K562 (cell line): Measurements from ENCODE around the gene MAD2L1BP. TPM values are rescaled to one million over a fixed set of nuclear protein-coding genes. Genes with fewer than 3 reads are reported as not detected.
A peak's percentile ranks its signal among the peaks of the same experiment; 100 is the strongest.

Source experiments
- ATAC-seq: fragments of 200-7000 bp; cut with Tn5 transposase; 3 replicates; pipeline ENCODE4 v1.9.1; 2020; ENCODE audit warnings: moderate library complexity
- BruUV-seq: library from RNA; stranded (reverse); fragments of 400-500 nt; replicated peaks from 2 replicates; lab custom pipeline; 2021; lab: Mats Ljungman, UMichigan
- CTCF ChIA-PET: fragments of 300-600 bp; formaldehyde crosslinking; extraction: SDS; loops from one replicate; lab custom pipeline; 2021; ENCODE audit warnings: low intra/inter-chr PET ratio; lab: Yijun Ruan, JAX
- POLR2A ChIA-PET: fragments of 300-600, 350-650 bp; sonication (Branson Sonifier 250); formaldehyde crosslinking; extraction: SDS; loops from one replicate; lab custom pipeline; 2021; ENCODE audit warnings: antibody characterized with exemption, inconsistent platforms; lab: Yijun Ruan, JAX
- DNase-seq, 4 experiments: peaks; one replicate each; pipeline versions ENCODE4 v3.0.0 to v3.0.0-alpha.2; 2011 to 2018; ENCODE audit warnings: low spot score in 3 of 4, mixed read lengths in 3 of 4; ENCODE audit errors: extremely low read depth in 1 of 4
- FAIRE-seq: peaks from 2 replicates; lab custom pipeline; 2011; peaks lifted over from hg19 to GRCh38; lab: Jason Lieb, UNC
- H2AFZ ChIP-seq: 2 replicates; pipeline ENCODE4 v1.6.0; 2011; ENCODE audit warnings: low read depth, low read length, control low read depth, inconsistent platforms
- H3K27ac ChIP-seq: fragments of 200-600 bp; 3 replicates; pipeline ENCODE4 v1.8.0; 2011; ENCODE audit warnings: low read depth, mild to moderate bottlenecking, control low read depth, inconsistent platforms, low read length, moderate library complexity, mixed read lengths; ENCODE audit errors: extremely low read depth
- H3K27me3 ChIP-seq, 2 experiments: fragments of 300-600 bp in 1 of 2; 2 replicates in 1 of 2; 3 replicates in 1 of 2; pipeline versions ENCODE4 v1.6.0 to v1.8.0; 2011; ENCODE audit warnings: inconsistent platforms in 2 of 2, low read length in 2 of 2, mild to moderate bottlenecking in 1 of 2, mixed read lengths in 1 of 2, moderate library complexity in 1 of 2; ENCODE audit not compliant: control insufficient read depth in 2 of 2, insufficient read depth in 2 of 2
- H3K36me3 ChIP-seq: fragments of 300-600 bp; 3 replicates; pipeline ENCODE4 v1.8.0; 2011; ENCODE audit warnings: mild to moderate bottlenecking, low read length, inconsistent platforms; ENCODE audit not compliant: control insufficient read depth, insufficient read depth
- H3K4me1 ChIP-seq, 2 experiments: fragments of 200-600 bp in 1 of 2; replicated peaks in 1 of 2; 2 replicates in 1 of 2; 3 replicates in 1 of 2; pipeline versions ENCODE4 v1.5.1 to v1.8.0; 2011; ENCODE audit warnings: inconsistent platforms in 2 of 2, low read length in 2 of 2, mild to moderate bottlenecking in 1 of 2, mixed read lengths in 1 of 2, moderate library complexity in 1 of 2; ENCODE audit not compliant: control insufficient read depth in 2 of 2, insufficient read depth in 2 of 2
- H3K4me2 ChIP-seq: 2 replicates; pipeline ENCODE4 v1.6.1; 2011; ENCODE audit warnings: low read length, control low read depth, inconsistent platforms, mixed read lengths; ENCODE audit not compliant: insufficient read depth
- H3K4me3 ChIP-seq: fragments of 200-600 bp; sonication (generic), shearing (Covaris generic); 2 replicates; pipeline ENCODE4 v1.5.1; 2016; ENCODE audit warnings: control low read depth, inconsistent platforms
- H3K79me2 ChIP-seq: fragments of 200-600 bp; 3 replicates; pipeline ENCODE4 v1.8.0; 2011; ENCODE audit warnings: low read length, inconsistent platforms; ENCODE audit not compliant: control insufficient read depth, insufficient read depth
- H3K9ac ChIP-seq, 2 experiments: 2 replicates each; pipeline versions ENCODE4 v1.6.0 to v1.6.1; 2011; ENCODE audit warnings: low read depth in 2 of 2, low read length in 2 of 2, control low read depth in 1 of 2, inconsistent platforms in 1 of 2, mild to moderate bottlenecking in 1 of 2, mixed read lengths in 1 of 2; ENCODE audit not compliant: insufficient read depth in 1 of 2
- H3K9me1 ChIP-seq: one replicate; pipeline ENCODE4 v1.6.0; 2011; ENCODE audit warnings: inconsistent platforms, mild to moderate bottlenecking, low read length, moderate library complexity; ENCODE audit not compliant: control insufficient read depth, insufficient read depth
- H3K9me3 ChIP-seq: replicated peaks from 2 replicates; pipeline ENCODE4 v1.5.1; 2011; ENCODE audit warnings: low read depth, low read length, inconsistent platforms; ENCODE audit not compliant: control insufficient read depth, insufficient read depth
- H4K20me1 ChIP-seq: replicated peaks from 2 replicates; pipeline ENCODE4 v1.6.1; 2011; ENCODE audit warnings: low read length, inconsistent platforms, mixed read lengths; ENCODE audit not compliant: control insufficient read depth, insufficient read depth
- CBX5 ChIP-seq: IDR thresholded peaks from 2 replicates; pipeline ENCODE4 v1.6.1; 2014; ENCODE audit warnings: low read depth, borderline replicate concordance
- CCNT2 ChIP-seq: IDR thresholded peaks from 2 replicates; pipeline ENCODE4 v1.6.1; 2011; ENCODE audit warnings: borderline replicate concordance, low read depth, mild to moderate bottlenecking, moderate library complexity, mixed read lengths, low read length; ENCODE audit not compliant: insufficient read length; ENCODE audit errors: extremely low read depth
- CEBPB ChIP-seq: fragments of 450-650 bp; IDR thresholded peaks from 2 replicates; pipeline ENCODE4 v1.6.1; 2016; ENCODE audit warnings: missing genetic modification characterization, missing compliant biosample characterization
- CEBPG ChIP-seq, 3 experiments: fragments of 200-800 bp in 1 of 3; sonication (Bioruptor generic) in 1 of 3; sonication (generic) in 1 of 3; formaldehyde crosslinking in 1 of 3; IDR thresholded peaks in 2 of 3; conservative IDR thresholded peaks in 1 of 3; 2 replicates each; pipeline versions ENCODE4 v1.6.1 to v1.8.0; 2016 to 2022; ENCODE audit warnings: missing compliant biosample characterization in 2 of 3, missing genetic modification characterization in 2 of 3, mild to moderate bottlenecking in 1 of 3, missing genetic modification reagents in 1 of 3
- CHD1 ChIP-seq: fragments of 200-600 bp; sonication (generic); IDR thresholded peaks from one replicate; pipeline ENCODE4 v1.6.1; 2012; ENCODE audit warnings: mild to moderate bottlenecking, moderate library complexity, low read length, inconsistent platforms
- RBM34 ChIP-seq: fragments of 200-400 bp; formaldehyde crosslinking; IDR thresholded peaks from 2 replicates; pipeline ENCODE4 v1.6.1; 2018; ENCODE audit warnings: low read length, borderline replicate concordance; ENCODE audit not compliant: insufficient read depth
- SP2 ChIP-seq: IDR thresholded peaks from 2 replicates; pipeline ENCODE4 v1.6.1; 2011; ENCODE audit warnings: mild to moderate bottlenecking, low read depth, low read length, moderate library complexity; ENCODE audit not compliant: poor library complexity, severe bottlenecking; ENCODE audit errors: extremely low read depth
- ZNF384 ChIP-seq: IDR thresholded peaks from 2 replicates; pipeline ENCODE4 v1.6.1; 2012; ENCODE audit warnings: low read depth, low read length, improper control_type of control experiment
- ZNF551 ChIP-seq: fragments of 250-450 bp; sonication (Bioruptor Pico); IDR thresholded peaks from 2 replicates; pipeline ENCODE4 v1.5.0; 2021; ENCODE audit warnings: mild to moderate bottlenecking, moderate library complexity
- WGBS: fragments of 100-300 bp; shearing (Covaris generic); methylation state at CpG from one replicate; pipeline ENCODE4 v1.1.6; 2016; ENCODE audit warnings: low coverage, mixed read lengths; ENCODE audit not compliant: insufficient coverage; ENCODE audit errors: missing lambda C conversion rate; 5-methylcytosine and 5-hydroxymethylcytosine counted together
- in situ Hi-C: fragments of 300-500 bp; cut with MboI; formaldehyde crosslinking; loops from 4 replicates; pipeline ENCODE4 v1.15.0; 2018; ENCODE audit warnings: inconsistent platforms, mixed read lengths
- intact Hi-C: fragments of 100-400 bp; cut with micrococcal nuclease; formaldehyde crosslinking; loops from 2 replicates; pipeline ENCODE4 v1.14.2; 2022
- polyA plus RNA-seq, 8 experiments: library from polyadenylated mRNA; depleted of rRNA in 4 of 8; stranded (reverse) in 5 of 8; unstranded in 3 of 8; fragments of >200 nt; fragmentation: Nextera tagmentation in 2 of 8; fragmentation: Illumina TruSeq in 1 of 8; extraction: Ambion mirVana in 2 of 8; extraction: Trizol in 1 of 8; gene quantifications; 2 replicates each; pipeline versions ENCODE4 v1.2.1 to v1.2.3, GENCODE V29; 2011 to 2014; ENCODE audit warnings: inconsistent platforms in 1 of 8, missing spikeins in 1 of 8
- total RNA-seq, 7 experiments: library from RNA; depleted of rRNA in 6 of 7; stranded (reverse); fragments of >200 nt in 6 of 7; fragmentation: Illumina TruSeq in 2 of 7; extraction: Trizol in 2 of 7; gene quantifications; 2 replicates each; pipeline versions ENCODE4 v1.2.1 to v1.2.3, GENCODE V29; 2011 to 2021; ENCODE audit warnings: low replicate concordance in 1 of 7
- TF ChIP-seq, protein P1 (sequence below): IDR thresholded peaks from 3 replicates; pipeline ENCODE4 v1.6.1; 2011; ENCODE audit warnings: borderline replicate concordance, mild to moderate bottlenecking, moderate library complexity; ENCODE audit not compliant: insufficient read length; ENCODE audit errors: extremely low read depth
- TF ChIP-seq, protein P2 (sequence below): fragments of 450-650 bp; IDR thresholded peaks from 2 replicates; pipeline ENCODE4 v1.6.1; 2016; ENCODE audit warnings: missing biosample characterization, missing genetic modification characterization
- TF ChIP-seq, protein P3 (sequence below): fragments of 450-650 bp; formaldehyde crosslinking; IDR thresholded peaks from 2 replicates; pipeline ENCODE4 v1.4.0; 2020; ENCODE audit warnings: mild to moderate bottlenecking, moderate library complexity
- TF ChIP-seq, protein P4 (sequence below), 2 experiments: fragments of 450-650 bp in 1 of 2; sonication (generic) in 1 of 2; formaldehyde crosslinking in 1 of 2; IDR thresholded peaks in 1 of 2; conservative IDR thresholded peaks in 1 of 2; 2 replicates each; pipeline versions ENCODE4 v1.6.1 to v1.8.1; 2016 to 2023; ENCODE audit warnings: mild to moderate bottlenecking in 2 of 2, moderate library complexity in 2 of 2, inconsistent platforms in 1 of 2, missing genetic modification reagents in 1 of 2

The MAD2L1BP gene
- total and polyA plus RNA-seq, 9 of the 15 experiments (the other 6 are each of a cell fraction or from before 2014, with no cell fraction given): 69.7 to 321 (median 111) TPM

DNA sequence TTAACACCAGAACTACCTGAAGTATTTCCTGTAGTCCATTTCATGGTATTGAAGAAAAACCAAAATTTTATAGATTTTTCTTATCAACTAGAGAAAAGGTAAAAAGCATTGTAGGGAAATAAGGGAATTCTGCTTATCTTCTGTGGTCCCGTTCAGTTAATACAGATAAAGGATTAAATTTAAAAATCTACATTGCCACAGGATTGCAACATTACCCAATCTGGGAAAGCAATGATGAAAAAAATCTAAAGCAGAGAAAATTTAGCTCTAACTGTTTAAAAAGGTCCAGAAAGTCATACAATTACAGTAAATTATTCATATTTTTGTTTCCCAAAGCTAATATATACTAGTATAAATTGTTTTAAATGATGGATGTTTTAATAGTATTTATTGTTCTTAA, 41.7 kb upstream of the MAD2L1BP start (continued):
- TF ChIP-seq, protein P1, sequence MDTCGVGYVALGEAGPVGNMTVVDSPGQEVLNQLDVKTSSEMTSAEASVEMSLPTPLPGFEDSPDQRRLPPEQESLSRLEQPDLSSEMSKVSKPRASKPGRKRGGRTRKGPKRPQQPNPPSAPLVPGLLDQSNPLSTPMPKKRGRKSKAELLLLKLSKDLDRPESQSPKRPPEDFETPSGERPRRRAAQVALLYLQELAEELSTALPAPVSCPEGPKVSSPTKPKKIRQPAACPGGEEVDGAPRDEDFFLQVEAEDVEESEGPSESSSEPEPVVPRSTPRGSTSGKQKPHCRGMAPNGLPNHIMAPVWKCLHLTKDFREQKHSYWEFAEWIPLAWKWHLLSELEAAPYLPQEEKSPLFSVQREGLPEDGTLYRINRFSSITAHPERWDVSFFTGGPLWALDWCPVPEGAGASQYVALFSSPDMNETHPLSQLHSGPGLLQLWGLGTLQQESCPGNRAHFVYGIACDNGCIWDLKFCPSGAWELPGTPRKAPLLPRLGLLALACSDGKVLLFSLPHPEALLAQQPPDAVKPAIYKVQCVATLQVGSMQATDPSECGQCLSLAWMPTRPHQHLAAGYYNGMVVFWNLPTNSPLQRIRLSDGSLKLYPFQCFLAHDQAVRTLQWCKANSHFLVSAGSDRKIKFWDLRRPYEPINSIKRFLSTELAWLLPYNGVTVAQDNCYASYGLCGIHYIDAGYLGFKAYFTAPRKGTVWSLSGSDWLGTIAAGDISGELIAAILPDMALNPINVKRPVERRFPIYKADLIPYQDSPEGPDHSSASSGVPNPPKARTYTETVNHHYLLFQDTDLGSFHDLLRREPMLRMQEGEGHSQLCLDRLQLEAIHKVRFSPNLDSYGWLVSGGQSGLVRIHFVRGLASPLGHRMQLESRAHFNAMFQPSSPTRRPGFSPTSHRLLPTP: no peak

DNA sequence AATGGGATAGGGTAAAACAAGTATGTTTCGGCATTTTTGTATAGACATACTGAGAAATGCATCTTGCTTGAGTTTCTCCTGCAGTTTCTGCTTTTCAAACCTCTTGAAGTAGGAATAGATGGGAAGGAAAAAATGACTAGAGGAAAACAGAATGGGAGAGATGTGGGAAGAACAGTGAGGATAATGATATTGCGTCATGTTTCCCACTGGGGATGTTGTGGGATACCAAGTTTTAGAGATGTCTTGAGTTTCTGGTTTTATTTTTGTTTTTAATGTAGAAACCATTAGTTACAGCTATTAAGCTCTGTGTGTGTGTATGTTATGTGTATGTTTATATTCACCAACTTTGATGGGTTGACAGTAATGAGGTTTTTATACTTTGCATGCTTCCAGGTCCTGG, 35.0 kb upstream of the MAD2L1BP start:
- ChIA-PET POLR2A (interaction anchor here (2.1 kb wide), 1 partner anchor 19 kb away, joined by 6 read pairs; no protein-coding TSS in a partner anchor), CTCF (no interaction called here)
- intact Hi-C loops: no loop called here
- H3K27me3 ChIP-seq: no peaks in the 10 kb centered on the region
- DNase-seq (no peak), FAIRE-seq (no peak), ATAC-seq (no peak)
- no peak overlapping the region for H3K4me2 ChIP-seq
- H3K27ac ChIP-seq: no peak overlapping the region
- no peak overlapping the region for H2AFZ ChIP-seq
- H3K36me3 ChIP-seq: peaks cover 73% of the 10 kb centered on the region
- no peak overlapping the region for H3K4me3 ChIP-seq
- no peaks in the 10 kb centered on the region for H3K4me1 ChIP-seq
- no TSS peak for BruUV-seq
- no peaks in the 10 kb centered on the region for H3K9me1 ChIP-seq
- no peak overlapping the region for H3K9ac ChIP-seq
- H4K20me1 ChIP-seq: no peaks in the 10 kb centered on the region
- H3K9me3 ChIP-seq: no peaks in the 10 kb centered on the region
- WGBS: 98% methylated on average over 2 of the region's 2 CpGs
- in situ Hi-C loops: no loop called here
- H3K79me2 ChIP-seq: no peaks in the 10 kb centered on the region
- TF ChIP-seq ZNF384: no peak
- no peak for TF ChIP-seq CEBPG (CRISPR knock-in tag; IDR thresholded peaks at IDR 0.05)
- TF ChIP-seq CEBPG (tag; conservative IDR thresholded peaks at IDR 0.05 in 1 of 2, IDR thresholded peaks at IDR 0.05 in 1 of 2): peak; percentile 65 to 81
- no peak for TF ChIP-seq CCNT2
- TF ChIP-seq, protein P2, sequence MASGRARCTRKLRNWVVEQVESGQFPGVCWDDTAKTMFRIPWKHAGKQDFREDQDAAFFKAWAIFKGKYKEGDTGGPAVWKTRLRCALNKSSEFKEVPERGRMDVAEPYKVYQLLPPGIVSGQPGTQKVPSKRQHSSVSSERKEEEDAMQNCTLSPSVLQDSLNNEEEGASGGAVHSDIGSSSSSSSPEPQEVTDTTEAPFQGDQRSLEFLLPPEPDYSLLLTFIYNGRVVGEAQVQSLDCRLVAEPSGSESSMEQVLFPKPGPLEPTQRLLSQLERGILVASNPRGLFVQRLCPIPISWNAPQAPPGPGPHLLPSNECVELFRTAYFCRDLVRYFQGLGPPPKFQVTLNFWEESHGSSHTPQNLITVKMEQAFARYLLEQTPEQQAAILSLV: 0 out of 2 replicates have a peak, but pooled peaks have one; percentile 13
- TF ChIP-seq, protein P3, sequence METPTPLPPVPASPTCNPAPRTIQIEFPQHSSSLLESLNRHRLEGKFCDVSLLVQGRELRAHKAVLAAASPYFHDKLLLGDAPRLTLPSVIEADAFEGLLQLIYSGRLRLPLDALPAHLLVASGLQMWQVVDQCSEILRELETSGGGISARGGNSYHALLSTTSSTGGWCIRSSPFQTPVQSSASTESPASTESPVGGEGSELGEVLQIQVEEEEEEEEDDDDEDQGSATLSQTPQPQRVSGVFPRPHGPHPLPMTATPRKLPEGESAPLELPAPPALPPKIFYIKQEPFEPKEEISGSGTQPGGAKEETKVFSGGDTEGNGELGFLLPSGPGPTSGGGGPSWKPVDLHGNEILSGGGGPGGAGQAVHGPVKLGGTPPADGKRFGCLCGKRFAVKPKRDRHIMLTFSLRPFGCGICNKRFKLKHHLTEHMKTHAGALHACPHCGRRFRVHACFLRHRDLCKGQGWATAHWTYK (CRISPR knock-in tag): no peak
- TF ChIP-seq CEBPB (tag): peak; percentile 78
- no peak for TF ChIP-seq ZNF551 (CRISPR knock-in tag)
- no peak for TF ChIP-seq SP2
- no peak for TF ChIP-seq CHD1
- TF ChIP-seq RBM34: no peak
- no peak for TF ChIP-seq CBX5
- TF ChIP-seq, protein P4, sequence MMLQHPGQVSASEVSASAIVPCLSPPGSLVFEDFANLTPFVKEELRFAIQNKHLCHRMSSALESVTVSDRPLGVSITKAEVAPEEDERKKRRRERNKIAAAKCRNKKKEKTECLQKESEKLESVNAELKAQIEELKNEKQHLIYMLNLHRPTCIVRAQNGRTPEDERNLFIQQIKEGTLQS (IDR thresholded peaks at IDR 0.05): peak; percentile 48; the same call in 1 of the 2 replicates
- TF ChIP-seq, protein P4 (CRISPR knock-in tag; conservative IDR thresholded peaks at IDR 0.05): no peak
